ENCODE results near the gene SLC44A1.

SLC44A1 gene

DNA sequence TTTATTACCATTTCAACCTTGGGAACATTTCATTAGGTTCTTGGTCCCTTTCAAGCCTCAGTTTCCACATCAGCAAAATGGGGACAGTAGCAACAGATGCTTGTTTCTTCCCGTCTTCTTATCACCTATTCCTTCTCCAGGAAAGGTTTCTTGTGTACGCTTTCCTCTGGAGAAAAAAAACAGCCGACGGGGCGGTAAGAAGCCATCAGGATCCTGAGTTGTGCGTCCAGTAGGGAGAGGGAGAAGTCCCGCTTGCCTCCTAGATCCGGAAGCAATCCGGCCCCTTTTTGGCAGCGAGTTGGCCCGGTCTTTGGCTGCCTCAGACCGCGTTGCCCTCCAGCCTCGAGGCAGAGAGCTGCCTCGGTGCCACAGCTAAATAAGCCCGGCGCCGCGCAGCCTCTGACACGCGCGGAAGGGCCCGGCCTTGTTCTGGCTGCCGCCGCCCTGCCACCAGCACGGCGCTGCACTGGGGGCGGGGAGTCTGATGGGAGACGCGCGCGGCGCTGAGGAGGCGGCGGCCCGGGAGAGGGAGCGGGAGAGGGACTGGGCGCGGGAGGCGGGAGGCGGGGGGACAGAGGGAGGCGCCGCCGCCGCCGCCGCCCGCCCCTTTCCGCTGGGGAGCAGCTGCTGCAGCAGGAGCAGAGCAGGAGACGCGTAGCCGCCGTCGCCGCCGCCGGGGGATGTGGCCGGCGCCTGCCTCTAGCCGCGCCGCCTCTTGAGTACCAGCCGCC is at the start of gene SLC44A1:
TSS of gene SLC44A1 (plus strand) at position 649 of the 731 bp plus-strand sequence. CDS start 218 bp downstream, outside the sequence.
- Histone ChIP-seq H3K9ac (ENCODE audit: low read length) (peak within 1 kb of the TSS; percentile 72), H3K4me1 (ENCODE audit: insufficient read depth, low read length) (peaks cover 28% of the 10 kb centered on the region), H3K27me3 (ENCODE audit: control insufficient read depth in 1 of 2, insufficient read depth in 2 of 2, low read length in 2 of 2) (no peaks in the 10 kb centered on the region), H3K27ac (ENCODE audit: low read depth, low read length) (peak within 1 kb of the TSS; percentile 91), H3K36me3 (ENCODE audit: insufficient read depth, low read length) (no peaks in the 10 kb centered on the region), H3K4me3 (ENCODE audit: low read depth in 1 of 2, low read length in 2 of 2) (peak within 1 kb of the TSS; percentile 83 to 90), H3K9me3 (ENCODE audit: low read length) (no peaks in the 10 kb centered on the region)

DNA sequence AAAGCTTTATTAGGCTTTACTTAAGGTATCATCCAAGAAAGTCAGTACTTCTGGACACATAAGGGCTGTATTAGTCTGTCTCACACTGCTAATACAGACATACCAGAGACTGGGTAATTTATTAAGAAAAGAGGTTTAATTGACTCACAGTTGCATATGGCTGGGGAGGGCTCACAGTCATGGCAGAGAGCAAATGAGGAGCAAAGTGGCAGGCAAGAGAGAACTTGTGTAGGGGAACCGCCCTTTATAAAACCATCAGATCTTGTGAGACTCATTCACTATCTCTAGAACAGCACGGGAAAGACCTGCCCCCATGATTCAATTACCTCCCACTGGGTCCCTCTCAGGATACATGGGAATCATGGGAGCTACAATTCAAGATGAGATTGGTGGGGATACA is 49.2 kb upstream of the SLC44A1 start:
- no peak overlapping the region for H3K4me3 ChIP-seq (ENCODE audit: low read depth in 1 of 2, low read length in 2 of 2)
- no peaks in the 10 kb centered on the region for H3K36me3 ChIP-seq (ENCODE audit: insufficient read depth, low read length)
- peaks cover 6% of the 10 kb centered on the region for H3K4me1 ChIP-seq (ENCODE audit: insufficient read depth, low read length)
- H3K27ac ChIP-seq (ENCODE audit: low read depth, low read length), result no peak overlapping the region
- no peak overlapping the region for H3K9ac ChIP-seq (ENCODE audit: low read length)
- H3K27me3 ChIP-seq (ENCODE audit: control insufficient read depth in 1 of 2, insufficient read depth in 2 of 2, low read length in 2 of 2), result no peaks in the 10 kb centered on the region
- no peaks in the 10 kb centered on the region for H3K9me3 ChIP-seq (ENCODE audit: low read length)

DNA sequence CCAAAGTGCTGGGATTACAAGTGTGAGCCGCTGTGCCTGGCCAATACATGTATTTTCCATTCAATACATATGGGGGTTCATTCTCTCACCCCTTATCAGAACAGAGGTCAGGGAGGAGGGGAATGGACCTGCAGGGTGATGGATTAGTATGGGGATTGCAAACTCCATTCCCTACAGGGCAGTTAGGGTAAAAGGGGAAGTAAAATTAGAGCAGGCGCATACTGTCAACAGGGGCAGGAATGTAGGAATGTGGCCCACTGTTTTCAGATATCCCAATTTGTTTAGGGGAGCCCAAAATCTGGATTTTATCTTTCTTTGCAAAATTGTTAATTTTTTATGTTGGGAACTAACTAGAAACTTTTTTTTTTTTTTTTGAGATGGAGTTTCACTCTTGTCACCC is 46.4 kb upstream of the SLC44A1 start:
- no peak overlapping the region for H3K4me3 ChIP-seq (ENCODE audit: low read depth in 1 of 2, low read length in 2 of 2)
- H3K27ac ChIP-seq (ENCODE audit: low read depth, low read length), result no peak overlapping the region
- H3K4me1 ChIP-seq (ENCODE audit: insufficient read depth, low read length), result peaks cover 1% of the 10 kb centered on the region
- no peaks in the 10 kb centered on the region for H3K36me3 ChIP-seq (ENCODE audit: insufficient read depth, low read length)
- no peaks in the 10 kb centered on the region for H3K9me3 ChIP-seq (ENCODE audit: low read length)
- H3K9ac ChIP-seq (ENCODE audit: low read length), result no peak overlapping the region
- no peaks in the 10 kb centered on the region for H3K27me3 ChIP-seq (ENCODE audit: control insufficient read depth in 1 of 2, insufficient read depth in 2 of 2, low read length in 2 of 2)

- no peaks in the 10 kb centered on the region for H3K9me3 ChIP-seq (ENCODE audit: low read length)
- no peak overlapping the region for H3K4me3 ChIP-seq (ENCODE audit: low read depth in 1 of 2, low read length in 2 of 2)
- H3K36me3 ChIP-seq (ENCODE audit: insufficient read depth, low read length), result no peaks in the 10 kb centered on the region
- no peak overlapping the region for H3K27ac ChIP-seq (ENCODE audit: low read depth, low read length)
- H3K9ac ChIP-seq (ENCODE audit: low read length), result no peak overlapping the region
- H3K27me3 ChIP-seq (ENCODE audit: control insufficient read depth in 1 of 2, insufficient read depth in 2 of 2, low read length in 2 of 2), result no peaks in the 10 kb centered on the region
- no peaks in the 10 kb centered on the region for H3K4me1 ChIP-seq (ENCODE audit: insufficient read depth, low read length)
Measured at GRCh38 chr9:105198865-105199264, 45.6 kb upstream of the SLC44A1 start.

- Histone ChIP-seq H3K27ac (ENCODE audit: low read depth, low read length) (no peak overlapping the region), H3K4me1 (ENCODE audit: insufficient read depth, low read length) (peaks cover 7% of the 10 kb centered on the region), H3K4me3 (ENCODE audit: low read depth in 1 of 2, low read length in 2 of 2) (no peak overlapping the region), H3K27me3 (ENCODE audit: control insufficient read depth in 1 of 2, insufficient read depth in 2 of 2, low read length in 2 of 2) (no peaks in the 10 kb centered on the region), H3K36me3 (ENCODE audit: insufficient read depth, low read length) (no peaks in the 10 kb centered on the region), H3K9me3 (ENCODE audit: low read length) (no peaks in the 10 kb centered on the region), H3K9ac (ENCODE audit: low read length) (no peak overlapping the region)
Measured at GRCh38 chr9:105204416-105204815, 40.0 kb upstream of the SLC44A1 start.

- Histone ChIP-seq H3K4me3 (ENCODE audit: low read depth in 1 of 2, low read length in 2 of 2) (no peak overlapping the region), H3K9ac (ENCODE audit: low read length) (no peak overlapping the region), H3K36me3 (ENCODE audit: insufficient read depth, low read length) (no peaks in the 10 kb centered on the region), H3K27me3 (ENCODE audit: control insufficient read depth in 1 of 2, insufficient read depth in 2 of 2, low read length in 2 of 2) (no peaks in the 10 kb centered on the region), H3K27ac (ENCODE audit: low read depth, low read length) (peak overlapping the region; percentile 17), H3K9me3 (ENCODE audit: low read length) (no peaks in the 10 kb centered on the region), H3K4me1 (ENCODE audit: insufficient read depth, low read length) (peaks cover 7% of the 10 kb centered on the region)
Measured at GRCh38 chr9:105205787-105206495, 38.5 kb upstream of the SLC44A1 start.

DNA sequence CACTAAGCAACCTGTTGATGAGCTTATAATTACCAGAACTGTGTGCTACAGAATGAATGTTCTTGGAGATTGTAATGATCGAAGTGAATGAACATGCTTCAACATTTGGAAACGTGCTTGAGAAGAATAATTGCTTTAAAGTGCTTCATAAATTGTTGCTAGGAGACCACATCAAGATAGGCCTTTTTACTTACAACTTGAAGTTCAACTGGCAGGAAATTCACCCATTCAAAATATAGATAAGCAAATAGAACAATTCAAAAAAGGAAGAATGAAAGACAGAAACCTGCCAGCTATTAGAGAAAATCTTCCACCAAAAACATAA is 38.0 kb upstream of the SLC44A1 start:
- no peaks in the 10 kb centered on the region for H3K36me3 ChIP-seq (ENCODE audit: insufficient read depth, low read length)
- H3K4me1 ChIP-seq (ENCODE audit: insufficient read depth, low read length), result peaks cover 7% of the 10 kb centered on the region
- H3K4me3 ChIP-seq (ENCODE audit: low read depth in 1 of 2, low read length in 2 of 2), result no peak overlapping the region
- H3K27ac ChIP-seq (ENCODE audit: low read depth, low read length), result peak overlapping the region; percentile 17
- H3K27me3 ChIP-seq (ENCODE audit: control insufficient read depth in 1 of 2, insufficient read depth in 2 of 2, low read length in 2 of 2), result no peaks in the 10 kb centered on the region
- H3K9me3 ChIP-seq (ENCODE audit: low read length), result no peaks in the 10 kb centered on the region
- H3K9ac ChIP-seq (ENCODE audit: low read length), result no peak overlapping the region

- no peaks in the 10 kb centered on the region for H3K9me3 ChIP-seq (ENCODE audit: low read length)
- no peaks in the 10 kb centered on the region for H3K36me3 ChIP-seq (ENCODE audit: insufficient read depth, low read length)
- no peaks in the 10 kb centered on the region for H3K27me3 ChIP-seq (ENCODE audit: control insufficient read depth in 1 of 2, insufficient read depth in 2 of 2, low read length in 2 of 2)
- no peak overlapping the region for H3K9ac ChIP-seq (ENCODE audit: low read length)
- no peak overlapping the region for H3K4me3 ChIP-seq (ENCODE audit: low read depth in 1 of 2, low read length in 2 of 2)
- no peak overlapping the region for H3K27ac ChIP-seq (ENCODE audit: low read depth, low read length)
- H3K4me1 ChIP-seq (ENCODE audit: insufficient read depth, low read length), result peaks cover 7% of the 10 kb centered on the region
Measured at GRCh38 chr9:105206821-105207699, 37.4 kb upstream of the SLC44A1 start.

GRCh38 chr9:105216440-105217178 is 27.8 kb upstream of the SLC44A1 start:
- Histone ChIP-seq H3K4me1 (ENCODE audit: insufficient read depth, low read length) (no peaks in the 10 kb centered on the region), H3K27ac (ENCODE audit: low read depth, low read length) (no peak overlapping the region), H3K9ac (ENCODE audit: low read length) (no peak overlapping the region), H3K36me3 (ENCODE audit: insufficient read depth, low read length) (no peaks in the 10 kb centered on the region), H3K9me3 (ENCODE audit: low read length) (no peaks in the 10 kb centered on the region), H3K27me3 (ENCODE audit: control insufficient read depth in 1 of 2, insufficient read depth in 2 of 2, low read length in 2 of 2) (no peaks in the 10 kb centered on the region), H3K4me3 (ENCODE audit: low read depth in 1 of 2, low read length in 2 of 2) (no peak overlapping the region)

DNA sequence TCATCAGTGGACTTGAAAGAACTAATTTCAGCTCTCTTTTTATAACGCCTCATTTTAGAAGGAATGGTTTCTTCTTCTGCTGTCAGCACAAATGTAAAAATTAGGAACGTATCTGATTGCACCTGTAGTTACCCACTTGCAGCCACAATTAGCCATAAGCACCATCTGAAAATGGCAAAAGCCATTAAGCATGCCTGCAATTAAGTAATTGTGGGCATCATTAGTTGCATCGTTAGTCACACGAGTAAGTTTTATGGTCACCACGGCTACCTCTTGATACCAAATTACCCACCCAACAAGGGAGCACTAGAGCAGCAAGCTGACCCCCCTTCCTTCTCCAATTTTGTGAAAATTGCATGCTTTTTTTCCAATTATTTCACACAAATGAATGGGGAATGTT is 25.8 kb upstream of the SLC44A1 start:
- H3K36me3 ChIP-seq (ENCODE audit: insufficient read depth, low read length), result no peaks in the 10 kb centered on the region
- no peak overlapping the region for H3K9ac ChIP-seq (ENCODE audit: low read length)
- no peaks in the 10 kb centered on the region for H3K27me3 ChIP-seq (ENCODE audit: control insufficient read depth in 1 of 2, insufficient read depth in 2 of 2, low read length in 2 of 2)
- peaks cover 7% of the 10 kb centered on the region for H3K9me3 ChIP-seq (ENCODE audit: low read length)
- no peak overlapping the region for H3K27ac ChIP-seq (ENCODE audit: low read depth, low read length)
- H3K4me3 ChIP-seq (ENCODE audit: low read depth in 1 of 2, low read length in 2 of 2), result no peak overlapping the region
- H3K4me1 ChIP-seq (ENCODE audit: insufficient read depth, low read length), result no peaks in the 10 kb centered on the region

DNA sequence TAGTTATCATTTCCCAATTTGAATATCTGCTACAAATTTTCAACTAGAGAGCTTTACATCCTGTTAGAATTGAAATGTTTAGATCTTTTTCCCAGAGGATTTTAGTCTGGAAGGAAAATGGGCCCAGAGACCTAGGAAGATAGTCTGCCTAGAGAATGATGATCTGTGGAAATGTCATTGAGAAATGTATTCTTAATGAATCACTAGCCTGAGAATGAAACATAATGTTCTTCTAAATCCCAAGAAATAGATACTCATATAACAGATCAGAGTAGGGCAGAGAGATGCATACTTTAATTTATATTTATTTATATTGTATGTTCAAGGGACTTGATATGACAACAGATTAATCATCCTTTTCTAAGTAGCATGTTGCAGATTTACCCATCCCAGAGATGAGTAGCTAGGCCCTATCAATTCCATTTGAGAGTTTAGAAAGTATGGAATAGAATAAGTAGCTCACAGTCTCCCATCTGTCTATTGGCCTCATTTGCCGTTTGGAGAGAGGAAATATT is 25.1 kb upstream of the SLC44A1 start:
- H3K9ac ChIP-seq (ENCODE audit: low read length), result no peak overlapping the region
- H3K4me1 ChIP-seq (ENCODE audit: insufficient read depth, low read length), result no peaks in the 10 kb centered on the region
- H3K27me3 ChIP-seq (ENCODE audit: control insufficient read depth in 1 of 2, insufficient read depth in 2 of 2, low read length in 2 of 2), result no peaks in the 10 kb centered on the region
- H3K9me3 ChIP-seq (ENCODE audit: low read length), result peaks cover 7% of the 10 kb centered on the region
- H3K4me3 ChIP-seq (ENCODE audit: low read depth in 1 of 2, low read length in 2 of 2), result no peak overlapping the region
- H3K36me3 ChIP-seq (ENCODE audit: insufficient read depth, low read length), result no peaks in the 10 kb centered on the region
- H3K27ac ChIP-seq (ENCODE audit: low read depth, low read length), result no peak overlapping the region
